HCT116 (cell line): ENCODE results near the gene KAT14. TPM values are rescaled to one million over a fixed set of nuclear protein-coding genes. Genes with fewer than 3 reads are reported as not detected.

Experiments
- ATAC-seq: fragments of 200-7000 bp; cut with Tn5 transposase; 2 replicates; pipeline ENCODE4 v1.9.1; 2020; ENCODE audit warnings: mild to moderate bottlenecking, moderate library complexity
- BruUV-seq: library from RNA; stranded (reverse); fragments of 400-500 nt; replicated peaks from 2 replicates; lab custom pipeline; 2021; lab: Mats Ljungman, UMichigan
- CTCF ChIA-PET: fragments of 300-600 bp; sonication (Branson Sonifier 250); formaldehyde crosslinking; loops from one replicate; lab custom pipeline; 2021; ENCODE audit warnings: antibody characterized with exemption; lab: Charles Lee
- POLR2A ChIA-PET: fragments of 300-600, 350-600 bp; sonication (Branson Sonifier 250); formaldehyde crosslinking; loops from one replicate; lab custom pipeline; 2021; ENCODE audit warnings: antibody characterized with exemption; lab: Charles Lee
- RAD21 ChIA-PET, 2 experiments: fragments of 300-600 bp; sonication (Branson Sonifier 250); formaldehyde crosslinking; loops; one replicate each; lab custom pipeline; 2023; ENCODE audit warnings: low total read pairs in 2 of 2; ENCODE audit not compliant: uncharacterized antibody in 2 of 2, unreplicated experiment in 2 of 2, low non-redundant PET in 1 of 2; lab: Charles Lee
- DNase-seq: peaks from one replicate; pipeline ENCODE4 v3.0.0-alpha.2; 2010; ENCODE audit warnings: low read depth, low spot score
- H2AFZ ChIP-seq: fragments of 200-600 bp; shearing (Covaris generic), sonication (generic); 2 replicates; pipeline ENCODE4 v1.6.1; 2017; ENCODE audit warnings: low read depth, mixed run types, mixed read lengths, antibody characterized with exemption, low read length; ENCODE audit not compliant: poor library complexity, severe bottlenecking
- H3K27ac ChIP-seq: 2 replicates; pipeline ENCODE4 v1.5.1; 2012; ENCODE audit warnings: low read depth, low read length
- H3K27me3 ChIP-seq: fragments of 200-600 bp; sonication (generic); 2 replicates; pipeline ENCODE4 v1.6.1; 2016; ENCODE audit warnings: mixed run types, low read length, mixed read lengths; ENCODE audit not compliant: insufficient read depth
- H3K36me3 ChIP-seq, 2 experiments: fragments of 200-500 bp in 1 of 2; fragments of 200-600 bp in 1 of 2; sonication (Bioruptor generic) in 1 of 2; sonication (generic) in 1 of 2; 2 replicates each; pipeline versions ENCODE4 v1.5.1 to v1.6.1; 2014 to 2016; ENCODE audit warnings: low read length in 2 of 2, inconsistent platforms in 1 of 2, mixed read lengths in 1 of 2, mixed run types in 1 of 2; ENCODE audit not compliant: insufficient read depth in 2 of 2, control insufficient read depth in 1 of 2
- H3K4me1 ChIP-seq, 2 experiments: fragments of 200-600 bp in 1 of 2; sonication (generic) in 1 of 2; 2 replicates each; pipeline versions ENCODE4 v1.5.1 to v1.6.1; 2012 to 2017; ENCODE audit warnings: low read length in 2 of 2, inconsistent platforms in 1 of 2, mild to moderate bottlenecking in 1 of 2, mixed read lengths in 1 of 2, mixed run types in 1 of 2, moderate library complexity in 1 of 2; ENCODE audit not compliant: insufficient read depth in 2 of 2, control insufficient read depth in 1 of 2
- H3K4me2 ChIP-seq: fragments of 200-600 bp; sonication (generic); 2 replicates; pipeline ENCODE4 v1.6.1; 2017; ENCODE audit warnings: mixed run types, low read length, mixed read lengths
- H3K4me3 ChIP-seq, 2 experiments: fragments of 200-600 bp in 1 of 2; sonication (generic) in 1 of 2; replicated peaks in 1 of 2; 2 replicates each; pipeline ENCODE4 v1.5.1; 2011 to 2016; ENCODE audit warnings: low read length in 2 of 2, control low read depth in 1 of 2, low read depth in 1 of 2, mild to moderate bottlenecking in 1 of 2, mixed read lengths in 1 of 2, mixed run types in 1 of 2
- H3K79me2 ChIP-seq: fragments of 200-600 bp; sonication (generic); 2 replicates; pipeline ENCODE4 v1.6.1; 2017; ENCODE audit warnings: mild to moderate bottlenecking, mixed run types, low read length, moderate library complexity, mixed read lengths; ENCODE audit not compliant: insufficient read depth
- H3K9ac ChIP-seq: fragments of 200-600 bp; sonication (generic); 2 replicates; pipeline ENCODE4 v1.6.1; 2016; ENCODE audit warnings: low read length, mixed read lengths
- H3K9me2 ChIP-seq: fragments of 200-600 bp; sonication (generic), shearing (Covaris generic); 2 replicates; pipeline ENCODE4 v1.6.1; 2017; ENCODE audit warnings: mixed run types, mild to moderate bottlenecking, moderate library complexity; ENCODE audit not compliant: insufficient read depth
- H3K9me3 ChIP-seq, 2 experiments: fragments of 200-500 bp in 1 of 2; fragments of 200-600 bp in 1 of 2; sonication (Bioruptor generic) in 1 of 2; sonication (generic) in 1 of 2; 2 replicates each; pipeline ENCODE4 v1.6.1; 2014 to 2017; ENCODE audit warnings: low read length in 2 of 2, mixed read lengths in 2 of 2, inconsistent platforms in 1 of 2, low read depth in 1 of 2, mild to moderate bottlenecking in 1 of 2, mixed run types in 1 of 2, moderate library complexity in 1 of 2; ENCODE audit not compliant: control insufficient read depth in 1 of 2, insufficient read depth in 1 of 2
- H4K20me1 ChIP-seq: fragments of 200-600 bp; sonication (generic), shearing (Covaris generic); 2 replicates; pipeline ENCODE4 v1.6.1; 2017; ENCODE audit warnings: mixed run types, mild to moderate bottlenecking, moderate library complexity; ENCODE audit not compliant: insufficient read depth
- CTCF ChIP-seq, 3 experiments: fragments of 200-600 bp in 1 of 3; sonication (generic) in 1 of 3; IDR thresholded peaks in 2 of 3; conservative IDR thresholded peaks in 1 of 3; 2 replicates each; pipeline ENCODE4 v1.5.1; 2012 to 2017; ENCODE audit warnings: low read depth in 2 of 3, low read length in 2 of 3, antibody characterized with exemption in 1 of 3, borderline replicate concordance in 1 of 3, control low read depth in 1 of 3, mild to moderate bottlenecking in 1 of 3, mixed read lengths in 1 of 3, mixed run types in 1 of 3, moderate library complexity in 1 of 3; ENCODE audit not compliant: insufficient read depth in 1 of 3
- EGR1 ChIP-seq: IDR thresholded peaks from 2 replicates; pipeline ENCODE4 v1.6.1; 2012; ENCODE audit warnings: low read depth
- ELF1 ChIP-seq: IDR thresholded peaks from 2 replicates; pipeline ENCODE4 v1.6.1; 2012; ENCODE audit warnings: low read depth, borderline replicate concordance
- EZH2phosphoT487 ChIP-seq: fragments of 200-600 bp; IDR thresholded peaks from 2 replicates; pipeline ENCODE4 v1.6.1; 2018; ENCODE audit warnings: antibody characterized with exemption, borderline replicate concordance
- FOSL1 ChIP-seq: IDR thresholded peaks from 2 replicates; pipeline ENCODE4 v1.6.1; 2012; ENCODE audit warnings: low read depth
- JUND ChIP-seq: IDR thresholded peaks from 2 replicates; pipeline ENCODE4 v1.6.1; 2012
- POLR2A ChIP-seq: IDR thresholded peaks from 2 replicates; pipeline ENCODE4 v1.7.0; 2011; ENCODE audit warnings: borderline replicate concordance; ENCODE audit not compliant: insufficient read depth, insufficient read length; ENCODE audit errors: extremely low read depth
- RAD21 ChIP-seq: IDR thresholded peaks from 2 replicates; pipeline ENCODE4 v1.6.1; 2012; ENCODE audit warnings: low read depth, mild to moderate bottlenecking
- ZFX ChIP-seq: fragments of 450-650 bp; IDR thresholded peaks from 2 replicates; pipeline ENCODE4 v1.6.1; 2017
- intact Hi-C: fragments of 100-400 bp; cut with micrococcal nuclease; formaldehyde crosslinking; loops from 2 replicates; pipeline ENCODE4 v1.10.0; 2022
- total RNA-seq: library from RNA; stranded (reverse); gene quantifications from one replicate; pipeline ENCODE4 v1.2.1, GENCODE V29; 2021; ENCODE audit not compliant: unreplicated experiment
- TF ChIP-seq, protein P1 (sequence below): IDR thresholded peaks from 2 replicates; pipeline ENCODE4 v1.6.1; 2012; ENCODE audit warnings: low read depth
- TF ChIP-seq, protein P2 (sequence below): IDR thresholded peaks from 2 replicates; pipeline ENCODE4 v1.6.1; 2012

KAT14 gene
- total RNA-seq, 1 experiment from 2014 or later: 11.4 TPM

- Histone ChIP-seq H3K79me2 (no peaks in the 10 kb centered on the region), H3K9ac (no peak overlapping the region), H3K27ac (no peak overlapping the region), H3K9me3 (no peaks in the 10 kb centered on the region), H3K4me3 (no peak overlapping the region), H3K4me2 (no peak overlapping the region), H4K20me1 (no peaks in the 10 kb centered on the region), H2AFZ (no peak overlapping the region), H3K4me1 (no peaks in the 10 kb centered on the region), H3K27me3 (no peaks in the 10 kb centered on the region), H3K9me2 (no peaks in the 10 kb centered on the region), H3K36me3 (no peaks in the 10 kb centered on the region)
- BruUV-seq: no TSS peak
- TF ChIP-seq EGR1 (no peak), CTCF (IDR thresholded peaks at IDR 0.05 in 2 of 3, conservative IDR thresholded peaks at IDR 0.05 in 1 of 3; ENCODE audit: borderline replicate concordance in 1 of 3, insufficient read depth in 1 of 3, low read depth in 2 of 3, low read length in 2 of 3) (no peak), EZH2phosphoT487 (no peak), FOSL1 (no peak), RAD21 (no peak), POLR2A (no peak), ZFX (no peak), ELF1 (no peak), JUND (no peak)
- TF ChIP-seq, protein P1, sequence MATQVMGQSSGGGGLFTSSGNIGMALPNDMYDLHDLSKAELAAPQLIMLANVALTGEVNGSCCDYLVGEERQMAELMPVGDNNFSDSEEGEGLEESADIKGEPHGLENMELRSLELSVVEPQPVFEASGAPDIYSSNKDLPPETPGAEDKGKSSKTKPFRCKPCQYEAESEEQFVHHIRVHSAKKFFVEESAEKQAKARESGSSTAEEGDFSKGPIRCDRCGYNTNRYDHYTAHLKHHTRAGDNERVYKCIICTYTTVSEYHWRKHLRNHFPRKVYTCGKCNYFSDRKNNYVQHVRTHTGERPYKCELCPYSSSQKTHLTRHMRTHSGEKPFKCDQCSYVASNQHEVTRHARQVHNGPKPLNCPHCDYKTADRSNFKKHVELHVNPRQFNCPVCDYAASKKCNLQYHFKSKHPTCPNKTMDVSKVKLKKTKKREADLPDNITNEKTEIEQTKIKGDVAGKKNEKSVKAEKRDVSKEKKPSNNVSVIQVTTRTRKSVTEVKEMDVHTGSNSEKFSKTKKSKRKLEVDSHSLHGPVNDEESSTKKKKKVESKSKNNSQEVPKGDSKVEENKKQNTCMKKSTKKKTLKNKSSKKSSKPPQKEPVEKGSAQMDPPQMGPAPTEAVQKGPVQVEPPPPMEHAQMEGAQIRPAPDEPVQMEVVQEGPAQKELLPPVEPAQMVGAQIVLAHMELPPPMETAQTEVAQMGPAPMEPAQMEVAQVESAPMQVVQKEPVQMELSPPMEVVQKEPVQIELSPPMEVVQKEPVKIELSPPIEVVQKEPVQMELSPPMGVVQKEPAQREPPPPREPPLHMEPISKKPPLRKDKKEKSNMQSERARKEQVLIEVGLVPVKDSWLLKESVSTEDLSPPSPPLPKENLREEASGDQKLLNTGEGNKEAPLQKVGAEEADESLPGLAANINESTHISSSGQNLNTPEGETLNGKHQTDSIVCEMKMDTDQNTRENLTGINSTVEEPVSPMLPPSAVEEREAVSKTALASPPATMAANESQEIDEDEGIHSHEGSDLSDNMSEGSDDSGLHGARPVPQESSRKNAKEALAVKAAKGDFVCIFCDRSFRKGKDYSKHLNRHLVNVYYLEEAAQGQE: no peak
- TF ChIP-seq, protein P2, sequence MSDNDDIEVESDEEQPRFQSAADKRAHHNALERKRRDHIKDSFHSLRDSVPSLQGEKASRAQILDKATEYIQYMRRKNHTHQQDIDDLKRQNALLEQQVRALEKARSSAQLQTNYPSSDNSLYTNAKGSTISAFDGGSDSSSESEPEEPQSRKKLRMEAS: no peak
- RAD21 ChIA-PET: no interaction called here
- DNase-seq: no peak
- intact Hi-C loops: no loop called here
- POLR2A ChIA-PET: no interaction called here
- CTCF ChIA-PET: no interaction called here
- no peak for ATAC-seq
These were observed 75.3 kb downstream of the KAT14 start for GRCh38 chr20:18213002-18213401.
